Measurements from ENCODE around the gene CCDC127.

The CCDC127 gene

DNA sequence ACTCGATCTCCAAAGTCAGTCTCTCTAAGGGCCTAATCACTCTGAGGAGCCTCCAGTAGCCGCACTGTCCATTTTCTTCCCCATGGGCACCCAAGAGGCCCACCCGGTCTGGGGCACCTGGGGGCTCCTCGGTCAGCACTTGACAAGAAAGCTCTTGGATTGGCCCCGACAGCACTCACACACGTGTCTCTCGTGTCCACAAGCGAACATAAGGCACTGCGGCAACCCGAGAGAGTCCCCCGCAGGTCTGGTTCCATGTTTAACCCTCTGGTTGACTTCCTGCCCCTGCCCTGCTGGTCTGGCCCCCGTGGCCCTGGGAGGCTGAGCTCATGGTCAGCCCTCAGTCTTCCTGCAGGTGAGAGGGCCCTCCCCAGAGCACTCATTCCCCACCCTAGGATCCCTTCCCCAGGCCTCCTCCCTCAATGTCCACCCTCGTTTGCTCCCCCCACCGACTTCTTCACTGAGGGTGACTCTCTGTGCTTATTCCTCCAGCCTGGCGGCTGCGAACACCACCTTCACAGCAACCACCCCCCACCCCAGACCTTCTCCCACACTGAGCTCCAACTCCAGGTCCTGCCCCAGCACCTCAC, 43.0 kb downstream of the CCDC127 start:
- no peaks in the 10 kb centered on the region for H3K36me3 ChIP-seq (ENCODE audit: insufficient read depth, low read length)
- no peak for ATAC-seq (ENCODE audit: insufficient read depth, low read depth)

GRCh38 chr5:174291-174600, 43.7 kb downstream of the CCDC127 start:
- no peaks in the 10 kb centered on the region for H3K9me3 ChIP-seq (ENCODE audit: insufficient read depth, low read length, severe bottlenecking)
- DNase-seq (no peak), ATAC-seq (ENCODE audit: insufficient read depth, low read depth) (no peak)
- H3K79me2 ChIP-seq (ENCODE audit: insufficient read depth, low read length), result no peaks in the 10 kb centered on the region
- H4K20me1 ChIP-seq (ENCODE audit: insufficient read depth, low read length), result 0 out of 2 replicates have a peak, but pooled peaks cover 6% of the 10 kb centered on the region
- no peaks in the 10 kb centered on the region for H3K4me1 ChIP-seq (ENCODE audit: insufficient read depth, low read length)
- no peak overlapping the region for H3K4me2 ChIP-seq (ENCODE audit: insufficient read depth, low read length)
- no peak overlapping the region for H3K27ac ChIP-seq (ENCODE audit: low read length)
- no peaks in the 10 kb centered on the region for H3K36me3 ChIP-seq (ENCODE audit: insufficient read depth, low read length)
- H3K9ac ChIP-seq (ENCODE audit: low read depth, low read length), result no peak overlapping the region
- H3K4me3 ChIP-seq (ENCODE audit: low read depth in 1 of 2, low read length in 2 of 2), result no peak overlapping the region
- TF ChIP-seq, protein P1, sequence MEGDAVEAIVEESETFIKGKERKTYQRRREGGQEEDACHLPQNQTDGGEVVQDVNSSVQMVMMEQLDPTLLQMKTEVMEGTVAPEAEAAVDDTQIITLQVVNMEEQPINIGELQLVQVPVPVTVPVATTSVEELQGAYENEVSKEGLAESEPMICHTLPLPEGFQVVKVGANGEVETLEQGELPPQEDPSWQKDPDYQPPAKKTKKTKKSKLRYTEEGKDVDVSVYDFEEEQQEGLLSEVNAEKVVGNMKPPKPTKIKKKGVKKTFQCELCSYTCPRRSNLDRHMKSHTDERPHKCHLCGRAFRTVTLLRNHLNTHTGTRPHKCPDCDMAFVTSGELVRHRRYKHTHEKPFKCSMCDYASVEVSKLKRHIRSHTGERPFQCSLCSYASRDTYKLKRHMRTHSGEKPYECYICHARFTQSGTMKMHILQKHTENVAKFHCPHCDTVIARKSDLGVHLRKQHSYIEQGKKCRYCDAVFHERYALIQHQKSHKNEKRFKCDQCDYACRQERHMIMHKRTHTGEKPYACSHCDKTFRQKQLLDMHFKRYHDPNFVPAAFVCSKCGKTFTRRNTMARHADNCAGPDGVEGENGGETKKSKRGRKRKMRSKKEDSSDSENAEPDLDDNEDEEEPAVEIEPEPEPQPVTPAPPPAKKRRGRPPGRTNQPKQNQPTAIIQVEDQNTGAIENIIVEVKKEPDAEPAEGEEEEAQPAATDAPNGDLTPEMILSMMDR (IDR thresholded peaks at IDR 0.05; ENCODE audit: borderline replicate concordance, extremely low read depth, low read length, poor library complexity, severe bottlenecking), result no peak
- TF ChIP-seq EZH2 (IDR thresholded peaks at IDR 0.05; ENCODE audit: borderline replicate concordance, low read depth, low read length, severe bottlenecking), result no peak
- H3K27me3 ChIP-seq (ENCODE audit: insufficient read depth, low read length, poor library complexity), result peaks cover 3% of the 10 kb centered on the region
- no peak overlapping the region for H2AFZ ChIP-seq (ENCODE audit: low read depth, low read length)

More for the DNA sequence above, 43.0 kb downstream of the CCDC127 start:
- Histone ChIP-seq H3K4me3 (ENCODE audit: low read depth in 1 of 2, low read length in 2 of 2) (no peak overlapping the region), H3K27me3 (ENCODE audit: insufficient read depth, low read length, poor library complexity) (peaks cover 3% of the 10 kb centered on the region), H3K9me3 (ENCODE audit: insufficient read depth, low read length, severe bottlenecking) (no peaks in the 10 kb centered on the region), H2AFZ (ENCODE audit: low read depth, low read length) (no peak overlapping the region), H3K4me2 (ENCODE audit: insufficient read depth, low read length) (no peak overlapping the region), H3K4me1 (ENCODE audit: insufficient read depth, low read length) (no peaks in the 10 kb centered on the region), H3K79me2 (ENCODE audit: insufficient read depth, low read length) (no peaks in the 10 kb centered on the region), H3K9ac (ENCODE audit: low read depth, low read length) (no peak overlapping the region), H3K27ac (ENCODE audit: low read length) (no peak overlapping the region), H4K20me1 (ENCODE audit: insufficient read depth, low read length) (0 out of 2 replicates have a peak, but pooled peaks cover 6% of the 10 kb centered on the region)
- TF ChIP-seq, protein P1 (IDR thresholded peaks at IDR 0.05; ENCODE audit: borderline replicate concordance, extremely low read depth, low read length, poor library complexity, severe bottlenecking), result no peak
- TF ChIP-seq EZH2 (IDR thresholded peaks at IDR 0.05; ENCODE audit: borderline replicate concordance, low read depth, low read length, severe bottlenecking), result no peak
- DNase-seq, result no peak

- DNase-seq, result no peak
- H4K20me1 ChIP-seq (ENCODE audit: insufficient read depth, low read length), result 0 out of 2 replicates have a peak, but pooled peaks cover 6% of the 10 kb centered on the region
Observed at GRCh38 chr5:173392-174290, 44.3 kb downstream of the CCDC127 start.

More at GRCh38 chr5:173392-174290, 44.3 kb downstream of the CCDC127 start:
- TF ChIP-seq, protein P1 (IDR thresholded peaks at IDR 0.05; ENCODE audit: borderline replicate concordance, extremely low read depth, low read length, poor library complexity, severe bottlenecking), result no peak
- TF ChIP-seq EZH2 (IDR thresholded peaks at IDR 0.05; ENCODE audit: borderline replicate concordance, low read depth, low read length, severe bottlenecking), result no peak
- Histone ChIP-seq H3K36me3 (ENCODE audit: insufficient read depth, low read length) (no peaks in the 10 kb centered on the region), H3K79me2 (ENCODE audit: insufficient read depth, low read length) (no peaks in the 10 kb centered on the region), H3K9me3 (ENCODE audit: insufficient read depth, low read length, severe bottlenecking) (no peaks in the 10 kb centered on the region), H3K4me3 (ENCODE audit: low read depth in 1 of 2, low read length in 2 of 2) (no peak overlapping the region), H3K9ac (ENCODE audit: low read depth, low read length) (no peak overlapping the region), H3K27me3 (ENCODE audit: insufficient read depth, low read length, poor library complexity) (peaks cover 3% of the 10 kb centered on the region), H3K4me2 (ENCODE audit: insufficient read depth, low read length) (no peak overlapping the region), H3K27ac (ENCODE audit: low read length) (no peak overlapping the region), H2AFZ (ENCODE audit: low read depth, low read length) (no peak overlapping the region), H3K4me1 (ENCODE audit: insufficient read depth, low read length) (no peaks in the 10 kb centered on the region)
- ATAC-seq (ENCODE audit: insufficient read depth, low read depth), result no peak
